ACC112 (cell line): ENCODE results near the gene RASSF6.

Source experiments
- H2AFZ ChIP-seq: fragments of 200-600 bp; sonication (generic); one replicate; pipeline ENCODE4 v1.6.0; 2017; ENCODE audit warnings: antibody characterized with exemption, low read length; ENCODE audit not compliant: unreplicated experiment
- H3K27ac ChIP-seq: fragments of 200-600 bp; sonication (generic); 2 replicates; pipeline ENCODE4 v1.5.1; 2014; ENCODE audit warnings: low read depth, mild to moderate bottlenecking, antibody characterized with exemption, low read length, moderate library complexity
- H3K27me3 ChIP-seq: fragments of 200-600 bp; sonication (generic); 2 replicates; pipeline ENCODE4 v1.6.1; 2014; ENCODE audit warnings: mild to moderate bottlenecking, antibody characterized with exemption, low read length, moderate library complexity, mixed read lengths; ENCODE audit not compliant: insufficient read depth
- H3K36me3 ChIP-seq: fragments of 200-600 bp; sonication (generic); 2 replicates; pipeline ENCODE4 v1.6.1; 2016; ENCODE audit warnings: mild to moderate bottlenecking, antibody characterized with exemption, low read length, moderate library complexity, mixed read lengths; ENCODE audit not compliant: insufficient read depth
- H3K4me1 ChIP-seq: fragments of 200-600 bp; sonication (generic); one replicate; pipeline ENCODE4 v1.6.1; 2016; ENCODE audit warnings: low read length, mixed read lengths; ENCODE audit not compliant: insufficient read depth, unreplicated experiment, control insufficient read depth
- H3K4me3 ChIP-seq: fragments of 200-600 bp; sonication (generic); 2 replicates; pipeline ENCODE4 v1.5.1; 2014; ENCODE audit warnings: mild to moderate bottlenecking, low read depth, low read length
- H3K79me2 ChIP-seq: fragments of 200-600 bp; sonication (generic); one replicate; pipeline ENCODE4 v1.6.0; 2016; ENCODE audit warnings: low read length; ENCODE audit not compliant: control insufficient read depth, unreplicated experiment, insufficient read depth

RASSF6 gene

GRCh38 chr4:73612032-73612431 is 8.2 kb downstream of the RASSF6 start:
- Histone ChIP-seq H3K27me3 (no peaks in the 10 kb centered on the region), H3K27ac (no peak overlapping the region), H2AFZ (no peak overlapping the region), H3K36me3 (no peaks in the 10 kb centered on the region), H3K4me3 (no peak overlapping the region), H3K79me2 (no peaks in the 10 kb centered on the region), H3K4me1 (peaks cover 15% of the 10 kb centered on the region)

- Histone ChIP-seq H3K79me2 (no peaks in the 10 kb centered on the region), H3K36me3 (no peaks in the 10 kb centered on the region), H3K27me3 (no peaks in the 10 kb centered on the region), H3K4me1 (peaks cover 15% of the 10 kb centered on the region), H3K27ac (peak overlapping the region; percentile 34; the same call in 1 of the 2 replicates), H3K4me3 (peak overlapping the region; percentile 8; the same call in 1 of the 2 replicates), H2AFZ (no peak overlapping the region)
These were observed 10.5 kb downstream of the RASSF6 start for GRCh38 chr4:73609706-73610105.

DNA sequence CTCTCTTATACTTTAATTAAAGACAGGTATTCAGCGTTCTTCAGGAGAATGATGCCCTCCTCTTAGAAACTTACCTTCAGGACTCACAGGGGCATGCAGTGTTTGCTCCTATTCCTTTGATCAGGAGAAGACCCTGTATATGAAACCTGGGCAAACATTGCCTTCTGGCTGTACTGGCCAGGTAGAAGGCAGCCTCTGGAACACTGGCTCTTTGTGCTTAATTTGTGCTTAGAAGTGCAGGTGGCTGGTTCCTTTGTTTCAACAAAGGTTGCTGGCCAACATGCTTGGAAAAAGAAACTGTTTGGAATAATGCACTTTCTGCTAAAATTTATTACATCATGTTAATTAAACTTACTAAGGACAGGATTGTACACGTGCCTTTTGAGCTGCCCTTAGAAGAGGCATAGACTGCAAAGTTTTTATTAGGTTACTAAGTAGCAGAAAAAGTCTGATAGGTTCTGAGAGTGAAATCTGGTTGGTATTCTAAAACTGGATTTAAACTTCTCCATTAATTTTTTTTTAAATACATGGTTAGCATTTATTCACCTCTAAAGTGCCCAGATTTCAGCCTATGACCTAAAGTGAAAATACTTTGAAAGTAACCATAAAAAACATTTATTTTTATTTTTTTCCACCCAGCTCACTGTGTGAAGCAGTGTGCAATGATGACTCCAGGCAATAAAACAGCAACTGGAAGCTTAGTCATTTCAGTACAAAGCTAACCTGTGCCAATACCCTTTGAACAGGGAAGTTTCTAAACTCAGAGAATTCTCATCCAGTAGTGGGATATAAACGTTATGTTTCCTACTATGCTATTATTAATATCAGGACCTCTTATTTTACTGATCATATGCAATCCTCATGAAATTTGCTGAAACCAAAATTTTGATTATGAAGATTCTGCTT is 11.3 kb downstream of the RASSF6 start:
- no peaks in the 10 kb centered on the region for H3K27me3 ChIP-seq
- no peaks in the 10 kb centered on the region for H3K36me3 ChIP-seq
- H3K27ac ChIP-seq = peak overlapping the region; percentile 34; the same call in 1 of the 2 replicates
- H2AFZ ChIP-seq = no peak overlapping the region
- H3K79me2 ChIP-seq = no peaks in the 10 kb centered on the region
- H3K4me1 ChIP-seq = peaks cover 17% of the 10 kb centered on the region
- H3K4me3 ChIP-seq = peak overlapping the region; percentile 8; the same call in 1 of the 2 replicates

DNA sequence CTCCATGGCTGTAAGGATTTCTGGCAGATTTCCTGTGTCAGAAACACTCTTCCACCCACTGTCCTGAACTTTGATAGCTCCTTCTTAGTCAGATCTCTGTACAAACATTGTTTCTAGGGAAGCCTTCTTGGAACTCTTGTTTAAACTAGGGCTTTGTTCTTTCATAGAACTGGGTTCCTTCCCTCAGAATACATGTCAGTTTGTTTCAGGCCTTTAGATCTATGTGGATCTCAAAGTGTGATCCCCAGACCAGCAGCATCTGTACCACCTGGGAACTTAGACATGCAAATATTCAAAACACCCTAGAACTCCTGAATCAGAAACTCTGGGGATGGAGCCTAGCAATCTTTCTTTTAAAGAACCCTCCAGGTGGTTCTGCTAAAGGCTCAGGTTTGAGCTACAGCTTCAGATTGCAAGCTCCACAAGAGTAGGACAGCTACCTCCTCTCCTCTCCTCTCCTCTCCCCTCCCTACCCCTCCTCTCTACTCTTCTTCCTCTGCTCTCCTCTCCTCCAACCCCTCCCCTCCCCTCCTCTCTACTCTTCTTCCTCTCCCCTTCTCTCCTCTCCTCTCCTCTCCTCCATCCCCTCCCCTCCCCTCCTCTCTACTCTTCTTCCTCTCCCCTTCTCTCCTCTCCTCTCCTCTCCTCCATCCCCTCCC is 12.7 kb downstream of the RASSF6 start:
- H3K4me1 ChIP-seq = peaks cover 24% of the 10 kb centered on the region
- H3K27me3 ChIP-seq = no peaks in the 10 kb centered on the region
- H2AFZ ChIP-seq = no peak overlapping the region
- H3K27ac ChIP-seq = no peak overlapping the region
- no peak overlapping the region for H3K4me3 ChIP-seq
- no peaks in the 10 kb centered on the region for H3K36me3 ChIP-seq
- no peaks in the 10 kb centered on the region for H3K79me2 ChIP-seq

DNA sequence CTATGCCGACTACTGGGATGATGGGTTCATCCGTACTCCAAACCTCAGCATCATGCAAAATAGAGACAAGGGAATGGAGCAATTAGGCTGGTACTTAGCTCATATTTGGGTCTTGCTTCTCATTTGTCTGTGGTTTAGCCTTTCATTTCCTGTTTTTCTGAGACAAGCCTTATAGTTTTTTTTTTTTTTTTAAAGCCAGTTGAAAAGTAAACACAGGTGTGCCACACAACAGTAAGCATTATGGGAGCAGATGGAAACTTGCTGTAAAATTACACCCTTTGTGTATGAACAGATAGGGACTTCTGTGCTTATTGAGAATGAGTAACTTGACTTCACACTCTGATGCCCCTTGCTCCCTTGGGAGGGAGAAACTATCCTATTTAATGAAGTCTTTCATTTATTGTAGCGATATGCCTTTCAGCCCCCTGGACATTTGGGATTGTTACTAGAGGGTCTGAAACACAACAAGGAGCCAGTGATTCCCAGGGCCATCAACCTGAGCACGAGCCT is 13.7 kb downstream of the RASSF6 start:
- no peaks in the 10 kb centered on the region for H3K36me3 ChIP-seq
- H3K4me3 ChIP-seq = no peak overlapping the region
- H3K27ac ChIP-seq = no peak overlapping the region
- no peaks in the 10 kb centered on the region for H3K79me2 ChIP-seq
- H2AFZ ChIP-seq = no peak overlapping the region
- H3K27me3 ChIP-seq = no peaks in the 10 kb centered on the region
- H3K4me1 ChIP-seq = peaks cover 24% of the 10 kb centered on the region

DNA sequence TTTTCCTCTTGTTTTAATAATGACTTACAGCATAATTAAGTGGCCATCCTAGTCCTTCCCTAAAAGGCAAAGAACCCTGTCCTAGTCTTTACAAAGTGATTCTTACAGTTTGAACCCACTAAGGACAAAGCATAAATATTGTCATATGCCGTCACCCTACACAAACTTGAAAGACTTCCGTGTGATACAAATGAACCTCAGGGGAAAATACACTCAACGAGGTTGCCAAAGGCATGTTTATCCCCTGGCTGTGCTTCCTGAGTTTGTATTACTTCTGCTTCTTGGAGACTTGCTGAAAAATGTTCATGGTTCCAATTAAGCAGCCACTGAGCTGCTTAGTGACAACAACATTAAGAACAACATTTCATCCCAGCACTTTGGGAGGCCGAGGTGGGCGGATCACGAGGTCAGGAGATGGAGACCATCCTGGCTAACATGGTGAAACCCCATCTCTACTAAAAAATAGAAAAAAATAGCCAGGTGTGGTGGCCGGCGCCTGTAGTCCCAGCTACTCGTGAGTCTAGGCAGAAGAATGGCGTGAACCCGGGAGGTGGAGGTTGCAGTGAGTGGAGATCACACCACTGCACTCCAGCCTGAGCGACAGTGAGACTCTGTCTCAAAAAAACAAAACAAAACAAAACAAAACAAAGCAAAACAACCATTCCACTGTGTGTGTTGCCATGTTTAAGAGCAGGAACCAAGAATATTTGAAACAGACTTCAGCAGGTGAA is 16.2 kb downstream of the RASSF6 start:
- peak overlapping the region; percentile 27 for H3K27ac ChIP-seq
- no peaks in the 10 kb centered on the region for H3K36me3 ChIP-seq
- no peak overlapping the region for H2AFZ ChIP-seq
- H3K4me1 ChIP-seq = peaks cover 27% of the 10 kb centered on the region
- no peaks in the 10 kb centered on the region for H3K79me2 ChIP-seq
- no peaks in the 10 kb centered on the region for H3K27me3 ChIP-seq
- no peak overlapping the region for H3K4me3 ChIP-seq

- no peak overlapping the region for H3K4me3 ChIP-seq
- H2AFZ ChIP-seq = no peak overlapping the region
- no peaks in the 10 kb centered on the region for H3K36me3 ChIP-seq
- H3K4me1 ChIP-seq = peaks cover 27% of the 10 kb centered on the region
- H3K27ac ChIP-seq = peak overlapping the region; percentile 27; the same call in 1 of the 2 replicates
- no peaks in the 10 kb centered on the region for H3K27me3 ChIP-seq
- no peaks in the 10 kb centered on the region for H3K79me2 ChIP-seq
These were observed 16.9 kb downstream of the RASSF6 start for GRCh38 chr4:73603271-73603710.

DNA sequence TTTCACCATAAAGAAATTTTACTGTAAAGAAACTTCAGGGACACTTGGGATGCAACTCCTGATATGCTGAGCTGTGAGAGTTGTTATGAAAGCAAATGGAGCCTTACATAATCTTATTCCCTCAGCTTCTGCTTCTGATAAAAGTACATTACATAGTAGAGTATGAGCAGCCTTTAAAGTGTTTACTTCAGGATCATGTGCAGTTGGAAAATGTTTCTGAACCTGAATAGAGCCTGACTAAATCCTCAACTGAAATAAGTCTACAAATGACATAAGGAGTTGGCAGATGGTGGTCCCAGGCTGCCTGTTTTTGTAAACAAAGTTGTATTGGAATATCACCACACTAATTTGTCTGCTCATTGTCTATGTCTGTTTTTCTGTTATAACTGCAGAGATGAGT is 19.3 kb downstream of the RASSF6 start:
- Histone ChIP-seq H2AFZ (no peak overlapping the region), H3K79me2 (no peaks in the 10 kb centered on the region), H3K4me3 (no peak overlapping the region), H3K27me3 (no peaks in the 10 kb centered on the region), H3K27ac (no peak overlapping the region), H3K36me3 (no peaks in the 10 kb centered on the region), H3K4me1 (peaks cover 27% of the 10 kb centered on the region)

DNA sequence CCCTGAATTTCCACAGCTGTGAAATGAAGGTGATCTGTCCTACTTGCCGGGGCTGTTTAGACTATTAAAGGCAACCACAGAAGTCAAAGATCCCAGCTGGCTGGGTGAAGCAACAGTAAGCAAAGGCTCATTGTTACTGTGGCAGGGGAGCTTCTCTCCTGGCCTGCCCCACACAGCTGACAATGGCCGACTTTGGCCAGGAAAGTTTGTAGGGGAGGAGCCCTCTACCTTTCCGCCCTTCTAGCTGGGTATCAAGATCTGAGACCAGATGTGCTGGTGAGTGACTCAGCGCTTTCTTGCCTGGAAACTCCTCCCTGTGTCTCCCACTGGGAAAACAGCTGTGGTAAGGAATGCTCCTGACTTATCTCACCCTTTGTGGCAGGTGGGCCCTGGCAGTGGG is 21.1 kb downstream of the RASSF6 start:
- Histone ChIP-seq H3K27me3 (no peaks in the 10 kb centered on the region), H3K4me3 (no peak overlapping the region), H2AFZ (peak overlapping the region; percentile 30), H3K79me2 (no peaks in the 10 kb centered on the region), H3K27ac (no peak overlapping the region), H3K36me3 (no peaks in the 10 kb centered on the region), H3K4me1 (peaks cover 27% of the 10 kb centered on the region)

DNA sequence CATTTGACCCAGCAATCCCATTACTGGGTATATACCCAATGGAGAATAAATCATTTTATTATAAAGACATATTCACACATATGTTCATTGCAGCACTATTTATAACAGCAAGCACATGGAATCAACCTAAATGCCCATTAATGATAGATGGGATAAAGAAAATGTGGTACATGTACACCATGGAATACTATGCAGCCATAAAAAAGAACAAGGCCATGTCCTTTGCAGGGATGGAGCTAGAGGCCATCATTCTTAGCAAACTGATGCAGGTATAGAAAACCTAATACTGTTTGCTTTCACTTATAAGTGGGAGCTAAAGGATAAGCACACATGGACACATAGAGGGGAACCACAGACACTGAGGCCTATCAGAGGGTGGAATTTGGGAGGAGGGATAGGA is 22.6 kb downstream of the RASSF6 start:
- Histone ChIP-seq H3K27me3 (no peaks in the 10 kb centered on the region), H3K4me3 (no peak overlapping the region), H2AFZ (no peak overlapping the region)

More for the DNA sequence above, 22.6 kb downstream of the RASSF6 start:
- Histone ChIP-seq H3K4me1 (peaks cover 18% of the 10 kb centered on the region), H3K27ac (no peak overlapping the region), H3K36me3 (no peaks in the 10 kb centered on the region), H3K79me2 (no peaks in the 10 kb centered on the region)
